Esophagus mucosa (tissue), 1 donor: ENCODE results near the gene SPNS2. TPM values are rescaled to one million over a fixed set of nuclear protein-coding genes. Genes with fewer than 3 reads are reported as not detected.

Experiments used
- ATAC-seq: fragments of 200-7000 bp; cut with Tn5 transposase; one replicate; pipeline ENCODE4 v1.9.1; 2020
- total RNA-seq: library from RNA; stranded (reverse); gene quantifications from one replicate; pipeline ENCODE4 v1.2.4, GENCODE V29; 2023
- donor health status: DM: yes; HTN: yes; CAD: no.

The SPNS2 gene
- total RNA-seq, 1 donor from 2014 or later, result 33.9 TPM

DNA sequence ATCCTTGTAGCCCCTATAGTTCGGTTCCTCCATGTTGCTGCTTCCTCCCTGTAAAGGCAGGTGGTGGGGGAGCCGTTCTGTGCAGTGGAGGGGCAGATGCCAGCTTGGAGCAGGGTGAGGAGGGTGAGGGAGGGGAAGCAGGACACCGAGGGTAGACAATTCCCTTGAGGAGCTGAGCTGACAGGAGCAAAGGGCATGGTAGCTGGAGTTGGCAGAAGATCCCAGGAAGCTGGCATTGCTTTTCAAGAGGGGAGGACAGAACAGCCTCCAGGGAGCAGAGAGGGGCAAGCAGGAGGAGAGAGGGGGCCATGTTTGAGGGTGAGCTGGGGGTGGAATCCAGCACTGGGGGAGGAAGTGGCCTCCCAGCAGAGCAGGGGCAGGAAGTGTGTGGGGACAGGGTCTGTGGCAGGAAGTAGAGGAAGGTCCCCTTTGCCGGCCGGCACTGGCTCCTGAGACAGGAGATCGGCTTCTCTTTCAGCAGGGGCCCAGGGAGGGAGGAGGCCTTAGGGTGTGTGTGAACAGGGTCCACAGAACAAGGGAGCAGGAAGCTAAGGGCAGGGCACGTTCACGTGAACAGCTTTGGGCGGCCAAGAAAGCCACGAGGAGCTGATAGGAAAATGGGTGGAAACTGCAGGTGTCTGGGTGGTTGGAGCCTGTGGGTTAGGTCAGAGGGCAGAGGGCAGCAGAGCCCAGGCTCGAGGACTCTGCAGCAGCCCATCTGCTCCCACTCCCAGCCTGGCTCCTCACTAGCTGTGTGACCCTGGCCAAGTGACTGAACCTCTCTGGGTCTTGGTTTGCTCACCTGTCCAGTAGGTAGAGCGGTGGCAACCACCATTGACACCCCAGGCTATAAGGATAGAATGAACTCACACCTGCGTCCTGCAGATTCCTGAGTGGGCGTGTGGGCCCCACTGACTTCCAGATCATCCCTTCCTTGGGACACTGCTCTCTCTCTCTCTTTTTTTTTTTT is 17.5 kb upstream of the SPNS2 start:
- no peak for ATAC-seq

DNA sequence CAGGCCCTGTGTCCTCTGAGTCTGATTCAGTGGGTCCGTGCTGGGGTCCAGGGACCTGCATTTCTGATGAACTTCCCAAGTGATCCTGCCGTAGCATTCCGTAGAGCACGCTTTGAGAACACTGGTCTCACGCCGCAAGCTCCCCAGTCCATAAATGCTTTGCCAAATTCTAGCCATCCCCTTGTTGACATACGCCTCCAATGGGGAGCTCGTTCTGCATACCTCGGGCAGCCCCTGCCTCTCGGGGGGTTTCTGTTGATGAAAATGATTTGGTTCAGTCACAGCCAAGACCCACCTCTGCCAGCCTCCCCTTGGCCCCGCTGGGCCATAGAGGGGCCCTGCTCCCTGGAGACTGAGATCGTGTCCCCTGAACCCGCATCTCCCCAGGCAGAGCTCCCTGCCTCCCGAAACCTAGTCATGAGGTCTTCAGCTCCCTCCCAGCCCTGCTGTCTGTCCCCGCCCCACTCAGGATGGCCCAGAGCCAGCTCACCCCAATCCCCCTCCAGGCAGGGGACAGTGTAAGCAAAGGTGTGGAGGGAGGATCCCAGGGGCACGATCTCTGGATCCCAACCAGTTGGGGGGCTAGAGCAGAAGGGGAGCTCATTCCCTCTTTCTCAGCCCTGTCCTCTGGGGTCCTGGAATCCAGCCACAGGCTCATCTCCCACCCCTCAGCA is 16.2 kb upstream of the SPNS2 start:
- ATAC-seq, result no peak

DNA sequence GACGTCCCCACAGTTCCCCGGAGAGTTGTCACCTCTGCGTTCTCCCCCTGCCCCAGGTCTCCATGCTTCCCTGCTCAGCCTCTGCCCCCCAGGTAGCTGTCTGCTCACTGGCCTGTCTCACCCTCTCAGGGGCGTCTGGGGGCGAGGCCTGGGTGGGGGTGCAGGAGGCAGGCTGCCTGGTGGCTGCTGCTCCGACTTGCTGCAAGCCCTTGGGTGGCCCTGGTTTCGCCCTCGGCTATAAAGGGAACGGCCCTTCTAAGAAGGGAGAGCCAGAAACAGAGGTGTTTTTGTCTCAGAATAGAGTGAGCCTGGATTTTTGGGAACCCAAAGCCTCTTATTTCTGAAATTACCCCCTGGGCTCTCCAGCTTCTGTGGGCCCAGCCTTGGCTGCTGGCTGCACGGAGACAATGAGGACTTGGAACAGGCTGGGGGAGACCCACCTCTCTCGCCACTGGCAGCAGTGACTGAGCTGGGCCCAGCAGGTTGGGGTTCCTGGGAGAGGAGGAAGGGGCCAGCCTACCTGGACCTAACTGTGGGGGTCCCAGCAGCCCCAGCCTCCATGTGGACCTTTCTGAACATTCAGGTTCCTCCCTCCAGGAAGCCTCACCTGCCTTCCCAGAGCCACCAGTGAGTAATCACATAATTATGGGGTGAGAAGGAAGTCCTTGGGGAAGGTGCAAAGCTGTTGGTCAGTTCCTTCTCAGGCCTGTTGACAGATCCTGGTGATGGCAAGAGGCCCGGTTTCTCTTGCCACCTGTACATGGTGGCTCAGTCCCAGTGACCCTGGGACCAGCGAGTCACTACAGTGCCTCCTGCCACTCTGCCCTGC is 15.5 kb upstream of the SPNS2 start:
- ATAC-seq, result peak; percentile 64

- no peak for ATAC-seq
These were observed 12.7 kb upstream of the SPNS2 start for GRCh38 chr17:4485676-4486646.

- no peak for ATAC-seq
These were observed 11.4 kb upstream of the SPNS2 start for GRCh38 chr17:4487296-4487695.

DNA sequence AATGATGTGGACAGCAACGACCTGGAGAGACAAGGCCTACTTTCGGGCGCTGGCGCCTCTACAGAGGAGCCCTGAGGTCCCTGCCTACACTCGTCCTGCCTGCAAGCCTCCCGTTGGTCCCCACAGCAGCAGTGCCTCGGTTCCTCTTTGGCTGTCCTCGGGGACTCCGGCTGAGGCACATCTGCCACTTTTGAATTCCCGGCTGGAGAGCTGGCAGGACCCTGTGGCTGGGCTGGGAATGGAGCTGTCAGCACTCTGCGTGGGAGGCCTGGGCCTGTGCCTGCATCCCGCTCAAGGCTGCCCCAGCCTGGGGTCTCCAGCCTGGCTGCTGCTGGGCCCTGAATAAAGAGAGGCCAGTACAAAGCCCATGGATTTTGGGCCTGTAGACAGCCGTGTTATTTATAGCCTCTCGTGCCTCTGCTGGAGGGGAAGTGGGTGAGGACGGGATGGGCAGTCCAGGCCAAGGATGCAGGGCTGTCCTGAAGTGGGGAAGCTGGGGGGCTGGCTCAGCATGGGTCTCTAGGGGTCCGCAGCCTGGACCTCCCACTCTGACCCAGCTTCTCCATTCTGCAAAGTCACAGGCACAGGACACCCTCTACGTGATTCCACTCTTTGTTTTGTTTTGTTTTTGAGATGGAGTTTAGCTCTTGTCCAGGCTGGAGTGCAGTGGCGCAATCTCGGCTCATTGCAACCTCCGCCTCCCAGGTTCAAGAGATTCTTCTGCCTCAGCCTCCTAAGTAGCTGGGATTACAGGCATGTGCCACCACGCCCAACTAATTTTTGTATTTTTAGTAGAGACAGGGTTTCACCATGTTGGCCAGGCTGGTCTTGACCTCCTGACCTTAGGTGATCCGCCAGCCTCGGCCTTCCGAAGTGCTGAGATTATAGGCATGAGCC is 10.6 kb upstream of the SPNS2 start:
- ATAC-seq, result no peak

- ATAC-seq, result no peak
These were observed 9.6 kb upstream of the SPNS2 start for GRCh38 chr17:4488989-4489595.

- peak; percentile 44 for ATAC-seq
These were observed 8.5 kb upstream of the SPNS2 start for GRCh38 chr17:4490109-4490591.

DNA sequence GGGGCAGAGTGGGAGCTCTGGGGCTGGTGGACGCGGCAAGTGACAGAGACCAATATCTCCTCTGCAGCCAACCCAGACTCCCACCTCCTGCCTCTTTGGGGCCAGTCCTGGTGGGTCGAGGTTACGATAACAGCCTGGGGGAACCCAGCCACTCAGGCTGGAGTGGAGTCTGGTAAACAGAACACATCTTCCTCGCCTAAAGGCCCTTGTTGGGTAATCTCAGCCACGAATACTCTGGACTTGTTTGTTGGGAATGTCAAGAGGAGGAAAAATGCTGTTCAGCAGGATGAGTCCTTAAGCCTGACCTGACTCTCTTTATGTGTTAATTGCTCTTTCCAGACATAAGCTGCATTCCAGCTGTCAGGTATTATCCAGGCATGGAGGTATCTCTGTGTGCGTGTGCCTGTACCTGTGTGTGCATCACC is 8.0 kb upstream of the SPNS2 start:
- no peak for ATAC-seq

DNA sequence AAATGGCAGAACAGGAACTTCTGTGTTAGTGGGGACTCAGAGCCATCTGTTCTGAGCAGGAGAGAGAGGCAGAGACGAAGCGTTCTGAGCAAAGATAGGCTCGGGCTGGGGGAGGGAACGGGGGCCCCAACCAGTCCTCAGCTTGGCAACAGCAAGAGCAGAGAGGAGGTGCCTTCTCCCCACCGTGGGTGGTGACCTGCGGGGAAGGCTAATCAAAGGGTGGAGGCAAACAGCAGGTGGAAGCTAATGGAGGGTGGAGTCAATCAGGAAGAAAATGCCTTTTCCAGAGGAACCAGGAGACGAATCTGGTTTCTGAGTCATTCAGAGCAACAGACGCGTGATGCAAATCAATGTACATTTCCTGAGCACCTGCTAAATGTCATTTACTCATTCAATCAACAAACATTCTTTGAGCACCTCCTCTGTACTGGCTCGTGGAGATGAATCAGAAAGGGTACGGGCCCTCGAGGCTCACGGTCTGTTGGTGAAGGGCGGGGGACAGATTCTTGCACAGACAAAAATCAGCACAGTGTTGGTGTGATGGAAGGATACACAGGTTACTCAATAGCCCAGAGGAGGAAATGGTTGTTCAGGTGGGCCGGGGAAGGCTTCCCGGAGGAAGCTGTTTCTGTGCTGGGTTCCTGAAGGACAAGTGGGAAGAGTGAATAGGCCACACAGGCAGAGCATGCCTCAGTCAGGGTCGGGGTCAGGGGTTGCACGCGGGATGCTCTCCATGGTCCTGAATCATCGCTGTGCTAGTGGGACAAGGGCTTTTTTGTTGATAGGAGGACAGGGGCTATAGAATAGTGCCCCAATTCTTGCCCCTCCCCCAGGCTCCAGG is 5.7 kb upstream of the SPNS2 start:
- ATAC-seq, result peak; percentile 70

GRCh38 chr17:4497101-4497824 is 1.4 kb upstream of the SPNS2 start:
- peak; percentile 30 for ATAC-seq

GRCh38 chr17:4499431-4500190 is 930 bp downstream of the SPNS2 start:
- ATAC-seq, result peak; percentile 17

- ATAC-seq, result no peak
These were observed 1.5 kb downstream of the SPNS2 start for GRCh38 chr17:4500191-4500571.

DNA sequence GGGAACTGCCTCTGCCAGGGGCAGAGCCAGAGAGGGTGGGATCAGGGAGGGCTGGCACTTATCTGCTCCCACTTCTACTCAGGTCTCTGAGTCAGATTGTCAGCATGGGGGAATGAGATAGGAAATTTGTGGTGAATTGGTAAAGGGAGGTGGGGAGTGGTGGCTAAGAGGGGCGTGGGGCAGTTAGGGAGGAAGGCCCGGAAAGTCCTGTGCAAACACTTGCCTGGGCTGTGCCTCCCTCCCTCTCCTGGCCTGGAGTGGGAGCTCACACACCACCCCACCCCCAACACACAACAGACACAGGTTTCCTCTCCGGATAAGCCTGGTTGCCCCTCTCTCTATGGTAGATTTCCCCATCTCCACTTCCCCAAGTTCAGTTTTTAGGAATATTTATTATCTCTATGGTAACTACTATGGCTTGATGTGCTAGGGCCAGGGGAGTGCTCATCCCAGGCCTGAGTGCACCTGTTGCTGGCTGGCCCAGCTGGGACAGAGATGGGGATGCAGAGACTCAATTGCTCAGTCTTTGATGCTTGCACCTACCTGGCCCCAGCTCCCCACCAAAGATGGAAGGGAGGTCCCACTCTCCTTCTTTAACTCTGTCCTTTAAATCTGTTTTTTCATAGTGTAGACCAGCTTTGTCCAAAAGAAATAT is 2.7 kb downstream of the SPNS2 start:
- ATAC-seq, result no peak

DNA sequence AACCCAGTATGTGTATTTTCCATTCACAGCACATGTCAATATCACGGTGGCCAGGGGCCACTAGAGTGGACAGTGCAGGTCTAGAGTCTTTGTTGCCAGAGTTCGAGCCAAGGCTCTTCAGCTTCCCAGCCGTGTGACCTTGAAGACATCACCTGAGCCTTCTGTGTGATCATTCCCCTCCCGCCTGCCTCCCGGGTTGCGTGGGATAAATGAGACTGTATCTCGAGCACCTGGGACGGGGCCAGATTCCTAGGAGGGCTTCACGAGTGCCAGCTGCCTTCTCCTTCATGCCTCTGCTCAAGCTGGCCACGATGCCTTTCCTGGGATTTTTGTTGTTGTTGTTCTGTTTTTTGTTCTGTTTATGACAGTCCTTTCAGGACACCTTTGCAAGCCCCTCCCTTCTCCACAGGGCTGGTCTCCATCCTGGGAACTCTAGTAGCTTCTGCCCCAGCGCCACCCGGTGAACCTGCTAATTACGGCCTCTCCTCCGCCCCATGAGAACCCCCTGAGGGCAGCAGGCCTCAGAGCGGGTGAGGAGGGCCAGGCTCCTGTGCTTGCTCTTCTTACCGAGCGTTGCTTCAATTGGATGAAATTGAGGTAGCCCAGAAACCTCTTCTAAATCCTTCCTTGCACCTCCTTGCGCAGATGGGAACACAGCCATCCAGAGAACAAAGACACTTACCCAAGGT is 3.9 kb downstream of the SPNS2 start:
- no peak for ATAC-seq

DNA sequence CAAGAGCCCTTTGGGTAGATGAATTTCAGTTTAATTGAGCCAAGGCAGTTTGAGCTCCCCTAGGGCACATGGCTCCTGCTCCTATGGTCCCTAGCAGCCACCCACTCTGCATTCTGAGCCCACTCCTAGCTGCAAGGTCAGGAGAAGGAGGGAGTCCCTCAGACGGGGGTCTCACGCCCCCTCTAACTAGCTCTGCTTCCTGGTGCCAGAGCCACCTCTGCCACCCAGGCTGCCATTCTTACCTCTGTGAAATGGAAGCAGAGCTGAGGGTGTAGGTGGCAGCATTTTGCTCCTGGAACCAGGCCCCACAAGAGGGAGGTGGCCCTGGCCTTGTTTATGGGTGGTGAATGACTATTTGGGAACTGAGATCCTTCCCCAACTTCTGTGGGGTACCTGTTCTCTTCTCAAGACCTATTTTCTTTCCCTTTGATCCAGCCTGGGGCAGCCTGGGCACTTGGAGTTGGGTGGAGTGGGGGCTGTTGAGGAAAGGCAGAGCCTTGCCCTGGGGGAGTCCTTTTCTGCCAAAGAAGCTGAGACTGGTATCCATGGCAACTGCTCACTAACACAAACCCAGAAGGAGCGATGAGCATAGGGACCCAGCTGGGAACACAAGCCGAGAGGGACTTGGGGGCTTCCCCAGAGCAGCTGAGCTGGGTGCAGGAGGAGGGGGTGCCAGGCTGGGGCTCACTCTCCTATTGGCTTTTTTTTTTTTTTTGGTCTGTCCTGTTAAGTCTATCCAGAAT is 4.8 kb downstream of the SPNS2 start:
- ATAC-seq, result no peak
